TTC549 (cell line): Measurements from ENCODE around the gene AICDA.

Experiments
- FAIRE-seq: peaks from 2 replicates; lab custom pipeline; 2012; peaks lifted over from hg19 to GRCh38; lab: Jason Lieb, UNC

The AICDA gene

DNA sequence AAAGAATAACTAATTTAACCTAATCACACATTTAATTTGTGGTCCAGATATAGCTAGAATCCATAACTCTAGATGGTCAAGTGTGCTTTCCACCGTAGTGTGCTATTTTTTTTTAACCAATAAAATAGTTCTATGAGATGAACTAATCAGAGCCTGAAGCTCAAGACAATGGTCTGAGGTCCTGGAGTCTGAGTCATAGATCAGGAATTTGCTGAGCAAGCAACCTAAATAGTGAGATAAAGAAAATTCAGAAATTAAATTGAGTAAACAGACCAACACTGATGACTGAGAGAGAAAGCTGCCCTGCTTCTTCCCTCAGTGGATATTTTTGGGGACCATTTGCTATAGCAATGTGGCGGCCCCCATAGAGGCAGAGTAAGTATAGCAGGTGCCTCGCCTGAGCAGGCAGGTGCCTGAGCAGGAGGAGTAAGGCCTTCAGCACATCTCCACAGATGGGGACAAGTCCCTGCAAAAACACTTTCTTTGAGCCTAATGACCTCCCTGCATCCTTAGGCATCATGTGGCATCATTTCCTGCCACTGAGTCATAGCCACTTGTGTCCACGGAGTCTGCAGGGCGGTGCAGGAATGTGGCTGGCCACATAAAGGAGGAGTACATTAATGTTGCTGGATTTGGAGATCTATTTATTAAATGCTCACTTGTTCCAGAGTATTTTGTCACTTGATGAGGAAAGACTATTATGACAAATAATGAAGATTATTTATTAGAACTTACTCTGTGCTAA lies 58.0 kb downstream of the AICDA start:
- FAIRE-seq = no peak

DNA sequence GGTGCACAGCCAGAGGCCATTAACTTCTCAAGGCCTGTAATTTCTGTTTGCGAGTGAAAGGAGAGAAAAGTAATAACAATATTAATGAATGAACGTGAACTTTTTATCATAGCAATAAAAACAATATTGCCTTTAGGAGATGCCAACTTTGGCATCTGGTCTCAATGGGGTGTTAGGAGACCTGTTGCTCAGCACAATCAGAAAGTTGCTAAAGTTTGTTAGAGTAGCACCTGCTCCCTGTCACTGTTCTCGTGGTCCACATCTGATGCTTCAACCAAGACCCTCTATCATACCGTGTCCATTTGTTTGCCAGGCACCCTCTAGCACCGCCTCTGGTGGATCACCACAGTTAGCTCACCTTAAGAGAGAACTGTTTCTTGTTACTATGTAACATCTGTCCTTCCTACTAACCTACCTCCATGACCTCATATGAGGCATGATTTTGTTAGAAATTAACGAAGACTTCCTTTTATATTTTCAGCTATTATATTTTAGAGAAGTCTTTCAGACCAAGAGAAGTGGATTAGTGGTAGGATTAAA lies 59.5 kb downstream of the AICDA start:
- FAIRE-seq = no peak
